K562 (cell line): ENCODE measurements around the gene PRELID3B. TPM values are rescaled to one million over a fixed set of nuclear protein-coding genes. Genes with fewer than 3 reads are reported as not detected.

ENCODE experiments used
- ATAC-seq: fragments of 200-7000 bp; cut with Tn5 transposase; 3 replicates; pipeline ENCODE4 v1.9.1; 2020; ENCODE audit warnings: moderate library complexity
- BruUV-seq: library from RNA; stranded (reverse); fragments of 400-500 nt; replicated peaks from 2 replicates; lab custom pipeline; 2021; lab: Mats Ljungman, UMichigan
- CTCF ChIA-PET: fragments of 300-600 bp; formaldehyde crosslinking; extraction: SDS; loops from one replicate; lab custom pipeline; 2021; ENCODE audit warnings: low intra/inter-chr PET ratio; lab: Yijun Ruan, JAX
- POLR2A ChIA-PET: fragments of 300-600, 350-650 bp; sonication (Branson Sonifier 250); formaldehyde crosslinking; extraction: SDS; loops from one replicate; lab custom pipeline; 2021; ENCODE audit warnings: antibody characterized with exemption, inconsistent platforms; lab: Yijun Ruan, JAX
- DNase-seq, 4 experiments: peaks; one replicate each; pipeline versions ENCODE4 v3.0.0 to v3.0.0-alpha.2; 2011 to 2018; ENCODE audit warnings: low spot score in 3 of 4, mixed read lengths in 3 of 4; ENCODE audit errors: extremely low read depth in 1 of 4
- FAIRE-seq: peaks from 2 replicates; lab custom pipeline; 2011; peaks lifted over from hg19 to GRCh38; lab: Jason Lieb, UNC
- H2AFZ ChIP-seq: 2 replicates; pipeline ENCODE4 v1.6.0; 2011; ENCODE audit warnings: low read depth, low read length, control low read depth, inconsistent platforms
- H3K27ac ChIP-seq: fragments of 200-600 bp; 3 replicates; pipeline ENCODE4 v1.8.0; 2011; ENCODE audit warnings: low read depth, mild to moderate bottlenecking, control low read depth, inconsistent platforms, low read length, moderate library complexity, mixed read lengths; ENCODE audit errors: extremely low read depth
- H3K27me3 ChIP-seq, 2 experiments: fragments of 300-600 bp in 1 of 2; 2 replicates in 1 of 2; 3 replicates in 1 of 2; pipeline versions ENCODE4 v1.6.0 to v1.8.0; 2011; ENCODE audit warnings: inconsistent platforms in 2 of 2, low read length in 2 of 2, mild to moderate bottlenecking in 1 of 2, mixed read lengths in 1 of 2, moderate library complexity in 1 of 2; ENCODE audit not compliant: control insufficient read depth in 2 of 2, insufficient read depth in 2 of 2
- H3K36me3 ChIP-seq: fragments of 300-600 bp; 3 replicates; pipeline ENCODE4 v1.8.0; 2011; ENCODE audit warnings: mild to moderate bottlenecking, low read length, inconsistent platforms; ENCODE audit not compliant: control insufficient read depth, insufficient read depth
- H3K4me1 ChIP-seq, 2 experiments: fragments of 200-600 bp in 1 of 2; replicated peaks in 1 of 2; 2 replicates in 1 of 2; 3 replicates in 1 of 2; pipeline versions ENCODE4 v1.5.1 to v1.8.0; 2011; ENCODE audit warnings: inconsistent platforms in 2 of 2, low read length in 2 of 2, mild to moderate bottlenecking in 1 of 2, mixed read lengths in 1 of 2, moderate library complexity in 1 of 2; ENCODE audit not compliant: control insufficient read depth in 2 of 2, insufficient read depth in 2 of 2
- H3K4me2 ChIP-seq: 2 replicates; pipeline ENCODE4 v1.6.1; 2011; ENCODE audit warnings: low read length, control low read depth, inconsistent platforms, mixed read lengths; ENCODE audit not compliant: insufficient read depth
- H3K4me3 ChIP-seq: fragments of 200-600 bp; sonication (generic), shearing (Covaris generic); 2 replicates; pipeline ENCODE4 v1.5.1; 2016; ENCODE audit warnings: control low read depth, inconsistent platforms
- H3K79me2 ChIP-seq: fragments of 200-600 bp; 3 replicates; pipeline ENCODE4 v1.8.0; 2011; ENCODE audit warnings: low read length, inconsistent platforms; ENCODE audit not compliant: control insufficient read depth, insufficient read depth
- H3K9ac ChIP-seq, 2 experiments: 2 replicates each; pipeline versions ENCODE4 v1.6.0 to v1.6.1; 2011; ENCODE audit warnings: low read depth in 2 of 2, low read length in 2 of 2, control low read depth in 1 of 2, inconsistent platforms in 1 of 2, mild to moderate bottlenecking in 1 of 2, mixed read lengths in 1 of 2; ENCODE audit not compliant: insufficient read depth in 1 of 2
- H3K9me1 ChIP-seq: one replicate; pipeline ENCODE4 v1.6.0; 2011; ENCODE audit warnings: inconsistent platforms, mild to moderate bottlenecking, low read length, moderate library complexity; ENCODE audit not compliant: control insufficient read depth, insufficient read depth
- H3K9me3 ChIP-seq: replicated peaks from 2 replicates; pipeline ENCODE4 v1.5.1; 2011; ENCODE audit warnings: low read depth, low read length, inconsistent platforms; ENCODE audit not compliant: control insufficient read depth, insufficient read depth
- H4K20me1 ChIP-seq: replicated peaks from 2 replicates; pipeline ENCODE4 v1.6.1; 2011; ENCODE audit warnings: low read length, inconsistent platforms, mixed read lengths; ENCODE audit not compliant: control insufficient read depth, insufficient read depth
- HDAC3 ChIP-seq: fragments of 450-650 bp; IDR thresholded peaks from 2 replicates; pipeline ENCODE4 v1.6.1; 2018; ENCODE audit warnings: borderline replicate concordance, mild to moderate bottlenecking, moderate library complexity; ENCODE audit not compliant: partially characterized antibody
- MEIS2 ChIP-seq: fragments of 450-650 bp; IDR thresholded peaks from 2 replicates; pipeline ENCODE4 v1.6.1; 2014; ENCODE audit warnings: mild to moderate bottlenecking; ENCODE audit not compliant: partially characterized antibody
- NFXL1 ChIP-seq: fragments of 450-650 bp; formaldehyde crosslinking; IDR thresholded peaks from 2 replicates; pipeline ENCODE4 v1.4.0; 2021; ENCODE audit warnings: mild to moderate bottlenecking
- PBX2 ChIP-seq, 2 experiments: IDR thresholded peaks in 1 of 2; conservative IDR thresholded peaks in 1 of 2; 2 replicates each; pipeline ENCODE4 v1.6.1; 2016; ENCODE audit warnings: low read depth in 2 of 2, mild to moderate bottlenecking in 1 of 2, missing compliant biosample characterization in 1 of 2, missing genetic modification characterization in 1 of 2, moderate library complexity in 1 of 2
- SMAD1 ChIP-seq: fragments of 150-350 bp; IDR thresholded peaks from 2 replicates; pipeline ENCODE4 v1.6.1; 2014; ENCODE audit warnings: low read length, low read depth; ENCODE audit not compliant: partially characterized antibody
- ZBTB7A ChIP-seq: IDR thresholded peaks from 2 replicates; pipeline ENCODE4 v1.6.1; 2011; ENCODE audit warnings: low read depth, mild to moderate bottlenecking, low read length, moderate library complexity, borderline replicate concordance; ENCODE audit not compliant: control insufficient read depth
- WGBS: fragments of 100-300 bp; shearing (Covaris generic); methylation state at CpG from one replicate; pipeline ENCODE4 v1.1.6; 2016; ENCODE audit warnings: low coverage, mixed read lengths; ENCODE audit not compliant: insufficient coverage; ENCODE audit errors: missing lambda C conversion rate; 5-methylcytosine and 5-hydroxymethylcytosine counted together
- in situ Hi-C: fragments of 300-500 bp; cut with MboI; formaldehyde crosslinking; loops from 4 replicates; pipeline ENCODE4 v1.15.0; 2018; ENCODE audit warnings: inconsistent platforms, mixed read lengths
- intact Hi-C: fragments of 100-400 bp; cut with micrococcal nuclease; formaldehyde crosslinking; loops from 2 replicates; pipeline ENCODE4 v1.14.2; 2022
- polyA plus RNA-seq, 8 experiments: library from polyadenylated mRNA; depleted of rRNA in 4 of 8; stranded (reverse) in 5 of 8; unstranded in 3 of 8; fragments of >200 nt; fragmentation: Nextera tagmentation in 2 of 8; fragmentation: Illumina TruSeq in 1 of 8; extraction: Ambion mirVana in 2 of 8; extraction: Trizol in 1 of 8; gene quantifications; 2 replicates each; pipeline versions ENCODE4 v1.2.1 to v1.2.3, GENCODE V29; 2011 to 2014; ENCODE audit warnings: inconsistent platforms in 1 of 8, missing spikeins in 1 of 8
- total RNA-seq, 7 experiments: library from RNA; depleted of rRNA in 6 of 7; stranded (reverse); fragments of >200 nt in 6 of 7; fragmentation: Illumina TruSeq in 2 of 7; extraction: Trizol in 2 of 7; gene quantifications; 2 replicates each; pipeline versions ENCODE4 v1.2.1 to v1.2.3, GENCODE V29; 2011 to 2021; ENCODE audit warnings: low replicate concordance in 1 of 7

The PRELID3B gene
- total and polyA plus RNA-seq, 9 of the 15 experiments (the other 6 are each of a cell fraction or from before 2014, with no cell fraction given) = 77.0 to 186 (median 101) TPM

GRCh38 chr20:59051666-59052185 lies 9.1 kb upstream of the PRELID3B start:
- Histone ChIP-seq H3K9ac (no peak overlapping the region), H3K9me3 (no peaks in the 10 kb centered on the region), H3K79me2 (no peaks in the 10 kb centered on the region), H3K27me3 (peaks cover 19 to 26% of the 10 kb centered on the region in 2 experiments), H4K20me1 (no peaks in the 10 kb centered on the region), H2AFZ (no peak overlapping the region), H3K4me1 (peaks cover 0 to 8% of the 10 kb centered on the region in 2 experiments; a peak in 2 of 5 replicates), H3K4me3 (no peak overlapping the region), H3K9me1 (no peaks in the 10 kb centered on the region), H3K36me3 (no peaks in the 10 kb centered on the region), H3K4me2 (no peak overlapping the region), H3K27ac (no peak overlapping the region)
- ATAC-seq (no peak), DNase-seq (no peak), FAIRE-seq (no peak)
- in situ Hi-C loops (no loop called here), intact Hi-C loops (no loop called here)
- no TSS peak for BruUV-seq
- WGBS = 1% methylated on average over 6 of the region's 6 CpGs
- ChIA-PET POLR2A (interaction anchor here (0.8 to 1.0 kb wide), 2 partner anchors 8 to 24 kb away, joined by 3 read pairs; no protein-coding TSS in a partner anchor), CTCF (no interaction called here)
- no peak for TF ChIP-seq HDAC3
- no peak for TF ChIP-seq ZBTB7A
- TF ChIP-seq PBX2 (CRISPR knock-in tag; IDR thresholded peaks at IDR 0.05; ENCODE audit: low read depth) = no peak
- TF ChIP-seq PBX2 (tag; conservative IDR thresholded peaks at IDR 0.05; ENCODE audit: low read depth) = peak; percentile 63
- no peak for TF ChIP-seq SMAD1
- peak; percentile 46 for TF ChIP-seq MEIS2
- TF ChIP-seq NFXL1 (CRISPR knock-in tag) = no peak
